ENCODE measurements around the gene SPEF1. TPM values are rescaled to one million over a fixed set of nuclear protein-coding genes. Genes with fewer than 3 reads are reported as not detected.

The SPEF1 gene
- total and polyA plus RNA-seq, 2 of the 13 experiments (the other 11 are each of a cell fraction or from before 2014, with no cell fraction given) = 0.11 to 0.27 TPM

DNA sequence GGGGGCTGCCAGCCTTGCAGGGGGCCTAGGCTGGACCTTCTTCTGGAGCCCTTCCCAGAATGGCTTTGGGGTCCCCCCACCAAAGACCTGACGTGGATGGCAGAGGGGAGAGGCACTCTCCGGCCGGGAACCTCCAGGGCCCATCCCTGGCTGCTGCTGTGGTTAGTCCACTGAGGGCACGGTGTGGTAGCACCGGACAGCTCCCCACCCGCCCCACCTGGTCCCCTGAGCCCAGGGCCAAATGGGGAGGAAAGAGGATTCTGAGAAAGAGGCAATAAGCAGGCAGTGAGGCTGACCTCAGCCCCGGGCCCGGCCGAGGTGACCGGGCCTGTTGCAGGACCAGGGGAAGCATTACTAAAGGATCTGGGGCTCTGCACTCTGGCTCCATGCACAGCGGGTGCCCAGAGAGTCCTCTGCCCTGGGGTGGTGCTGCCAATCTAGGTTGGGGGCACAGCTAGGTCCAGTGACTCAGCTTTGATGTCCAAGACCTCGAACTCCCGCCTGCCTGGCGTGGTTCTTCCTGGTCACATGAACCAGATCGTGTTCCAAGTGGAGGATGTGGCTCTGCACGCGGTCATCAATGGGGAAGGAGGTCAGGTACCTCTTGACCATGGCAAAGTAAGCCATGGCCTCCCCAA is 3.1 kb upstream of the SPEF1 start (continued):
- TF ChIP-seq MYNN (CRISPR knock-in tag; IDR thresholded peaks at IDR 0.05; ENCODE audit: low read depth) (no peak), ZNF572 (CRISPR knock-in tag; IDR thresholded peaks at IDR 0.05) (no peak), SIX4 (CRISPR knock-in tag; IDR thresholded peaks at IDR 0.05) (no peak), PHF5A (CRISPR knock-in tag; IDR thresholded peaks at IDR 0.05; ENCODE audit: low read depth, unreplicated experiment) (no peak), ZBTB46 (CRISPR knock-in tag; IDR thresholded peaks at IDR 0.05; ENCODE audit: borderline replicate concordance) (no peak), POGZ (CRISPR knock-in tag; IDR thresholded peaks at IDR 0.05) (no peak), ZNF282 (IDR thresholded peaks at IDR 0.05; ENCODE audit: partially characterized antibody) (no peak), ARID2 (CRISPR knock-in tag; IDR thresholded peaks at IDR 0.05; ENCODE audit: borderline replicate concordance) (no peak), ZNF850 (CRISPR knock-in tag; conservative IDR thresholded peaks at IDR 0.05) (no peak), RBM22 (optimal IDR thresholded peaks at IDR 0.05; ENCODE audit: low read length) (peak; percentile 27), ZNF558 (CRISPR knock-in tag; IDR thresholded peaks at IDR 0.05; ENCODE audit: borderline replicate concordance) (no peak), TOPORS (CRISPR knock-in tag; IDR thresholded peaks at IDR 0.05) (no peak), AGO2 (optimal IDR thresholded peaks at IDR 0.05; ENCODE audit: low read depth, low read length) (peak; percentile 87), CREB1 (IDR thresholded peaks at IDR 0.05) (no peak), CREB1 (CRISPR knock-in tag; IDR thresholded peaks at IDR 0.05) (no peak), HOXA3 (CRISPR knock-in tag; IDR thresholded peaks at IDR 0.05) (no peak), HNF4G (IDR thresholded peaks at IDR 0.05; ENCODE audit: borderline replicate concordance, low read depth, low read length) (no peak), HNF4G (CRISPR knock-in tag; IDR thresholded peaks at IDR 0.05; ENCODE audit: borderline replicate concordance, low read depth) (no peak), ZNF138 (CRISPR knock-in tag; IDR thresholded peaks at IDR 0.05; ENCODE audit: low read depth) (no peak), IRX3 (CRISPR knock-in tag; IDR thresholded peaks at IDR 0.05; ENCODE audit: borderline replicate concordance, low read depth) (no peak), ZNF839 (CRISPR knock-in tag; IDR thresholded peaks at IDR 0.05; ENCODE audit: borderline replicate concordance) (no peak)
- TF ChIP-seq, protein P1, sequence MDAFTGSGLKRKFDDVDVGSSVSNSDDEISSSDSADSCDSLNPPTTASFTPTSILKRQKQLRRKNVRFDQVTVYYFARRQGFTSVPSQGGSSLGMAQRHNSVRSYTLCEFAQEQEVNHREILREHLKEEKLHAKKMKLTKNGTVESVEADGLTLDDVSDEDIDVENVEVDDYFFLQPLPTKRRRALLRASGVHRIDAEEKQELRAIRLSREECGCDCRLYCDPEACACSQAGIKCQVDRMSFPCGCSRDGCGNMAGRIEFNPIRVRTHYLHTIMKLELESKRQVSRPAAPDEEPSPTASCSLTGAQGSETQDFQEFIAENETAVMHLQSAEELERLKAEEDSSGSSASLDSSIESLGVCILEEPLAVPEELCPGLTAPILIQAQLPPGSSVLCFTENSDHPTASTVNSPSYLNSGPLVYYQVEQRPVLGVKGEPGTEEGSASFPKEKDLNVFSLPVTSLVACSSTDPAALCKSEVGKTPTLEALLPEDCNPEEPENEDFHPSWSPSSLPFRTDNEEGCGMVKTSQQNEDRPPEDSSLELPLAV (CRISPR knock-in tag; conservative IDR thresholded peaks at IDR 0.05; ENCODE audit: low read depth) = no peak
- TF ChIP-seq, protein P2, sequence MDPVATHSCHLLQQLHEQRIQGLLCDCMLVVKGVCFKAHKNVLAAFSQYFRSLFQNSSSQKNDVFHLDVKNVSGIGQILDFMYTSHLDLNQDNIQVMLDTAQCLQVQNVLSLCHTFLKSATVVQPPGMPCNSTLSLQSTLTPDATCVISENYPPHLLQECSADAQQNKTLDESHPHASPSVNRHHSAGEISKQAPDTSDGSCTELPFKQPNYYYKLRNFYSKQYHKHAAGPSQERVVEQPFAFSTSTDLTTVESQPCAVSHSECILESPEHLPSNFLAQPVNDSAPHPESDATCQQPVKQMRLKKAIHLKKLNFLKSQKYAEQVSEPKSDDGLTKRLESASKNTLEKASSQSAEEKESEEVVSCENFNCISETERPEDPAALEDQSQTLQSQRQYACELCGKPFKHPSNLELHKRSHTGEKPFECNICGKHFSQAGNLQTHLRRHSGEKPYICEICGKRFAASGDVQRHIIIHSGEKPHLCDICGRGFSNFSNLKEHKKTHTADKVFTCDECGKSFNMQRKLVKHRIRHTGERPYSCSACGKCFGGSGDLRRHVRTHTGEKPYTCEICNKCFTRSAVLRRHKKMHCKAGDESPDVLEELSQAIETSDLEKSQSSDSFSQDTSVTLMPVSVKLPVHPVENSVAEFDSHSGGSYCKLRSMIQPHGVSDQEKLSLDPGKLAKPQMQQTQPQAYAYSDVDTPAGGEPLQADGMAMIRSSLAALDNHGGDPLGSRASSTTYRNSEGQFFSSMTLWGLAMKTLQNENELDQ (CRISPR knock-in tag; IDR thresholded peaks at IDR 0.05; ENCODE audit: borderline replicate concordance) = no peak
